OCI-LY3 (cell line): ENCODE results near the gene SCN3A.

Experiments
- H2AFZ ChIP-seq: fragments of 200-600, 300-600 bp; shearing (Covaris generic); 2 replicates; pipeline ENCODE4 v1.6.0; 2014; ENCODE audit warnings: antibody characterized with exemption, low read depth, low read length
- H3K27ac ChIP-seq: fragments of 200-600, 300-600 bp; sonication (generic); 2 replicates; pipeline ENCODE4 v1.5.1; 2014; ENCODE audit warnings: mild to moderate bottlenecking, low read length, moderate library complexity, mixed read lengths
- H3K27me3 ChIP-seq: fragments of 200-600, 300-600 bp; sonication (generic); 2 replicates; pipeline ENCODE4 v1.6.1; 2014; ENCODE audit warnings: low read depth, low read length, mixed read lengths
- H3K36me3 ChIP-seq: fragments of 200-600, 300-600 bp; sonication (generic); replicated peaks from 2 replicates; pipeline ENCODE3; 2014; ENCODE audit warnings: low read depth, low read length, mixed read lengths
- H3K4me1 ChIP-seq: fragments of 300-600, 200-600 bp; sonication (generic); 2 replicates; pipeline ENCODE4 v1.6.1; 2014; ENCODE audit warnings: low read length, mixed read lengths
- H3K4me2 ChIP-seq: fragments of 200-600, 300-600 bp; sonication (generic); 2 replicates; pipeline ENCODE4 v1.6.1; 2014; ENCODE audit warnings: low read length, mixed read lengths
- H3K4me3 ChIP-seq: fragments of 300-600, 200-600 bp; sonication (generic); 2 replicates; pipeline ENCODE4 v1.5.1; 2014; ENCODE audit warnings: antibody characterized with exemption, mild to moderate bottlenecking, low read length, moderate library complexity
- H3K79me2 ChIP-seq: fragments of 300-600, 200-600 bp; shearing (Covaris generic); 2 replicates; pipeline ENCODE4 v1.6.1; 2014; ENCODE audit warnings: mild to moderate bottlenecking, low read length, mixed read lengths
- H3K9ac ChIP-seq: fragments of 300-600, 200-600 bp; shearing (Covaris generic); 2 replicates; pipeline ENCODE4 v1.6.0; 2014; ENCODE audit warnings: mild to moderate bottlenecking, low read length, moderate library complexity
- H3K9me3 ChIP-seq: fragments of 200-600, 300-600 bp; shearing (Covaris generic); 2 replicates; pipeline ENCODE4 v1.6.1; 2014; ENCODE audit warnings: low read length, mixed read lengths; ENCODE audit not compliant: insufficient read depth
- H4K20me1 ChIP-seq: fragments of 200-600, 300-600 bp; sonication (generic); 2 replicates; pipeline ENCODE4 v1.6.1; 2016; ENCODE audit warnings: low read length, mixed read lengths; ENCODE audit not compliant: insufficient read depth
- CTCF ChIP-seq: fragments of 200-600, 300-600 bp; sonication (generic); IDR thresholded peaks from 2 replicates; pipeline ENCODE4 v1.5.1; 2014; ENCODE audit warnings: antibody characterized with exemption, low read length, low read depth
- EZH2phosphoT487 ChIP-seq: fragments of 200-600 bp; shearing (Covaris generic); IDR thresholded peaks from 2 replicates; pipeline ENCODE4 v1.6.1; 2018; ENCODE audit warnings: antibody characterized with exemption, mixed run types, low read depth

SCN3A gene

DNA sequence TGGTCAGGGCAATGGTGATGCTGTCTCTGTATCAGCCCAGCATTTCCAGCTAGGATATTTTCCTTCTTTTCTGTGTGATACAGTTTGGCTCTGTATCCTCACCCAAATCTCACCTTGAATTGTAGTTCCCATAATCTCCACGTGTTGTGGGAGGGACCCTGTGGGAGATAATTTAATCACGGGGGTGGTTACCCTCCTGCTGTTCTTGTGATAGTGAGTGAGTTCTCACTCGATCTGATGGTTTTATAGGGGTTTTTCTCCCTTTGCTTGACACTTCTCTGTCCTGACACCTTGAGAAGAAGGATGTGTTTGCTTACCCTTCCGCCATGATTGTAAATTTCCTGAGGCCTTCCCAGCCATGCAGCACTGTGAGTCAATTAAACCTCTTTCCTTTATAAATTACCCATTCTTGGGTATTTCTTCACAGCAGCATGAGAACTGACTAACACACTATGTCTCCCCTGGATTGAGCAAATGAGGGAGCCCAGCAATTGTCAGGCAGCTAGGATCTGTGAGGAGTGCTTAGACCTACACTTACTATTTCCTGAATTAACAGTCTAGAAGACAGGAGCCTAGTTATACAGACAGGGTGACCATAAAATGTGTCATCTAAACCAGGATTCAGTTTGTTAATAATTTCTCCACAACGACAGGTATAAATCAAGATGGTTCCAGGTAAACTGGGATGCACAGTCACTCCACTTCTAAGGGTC is 41.4 kb upstream of the SCN3A start:
- H3K27me3 ChIP-seq = no peaks in the 10 kb centered on the region
- H3K4me1 ChIP-seq = no peaks in the 10 kb centered on the region
- no peaks in the 10 kb centered on the region for H4K20me1 ChIP-seq
- no peaks in the 10 kb centered on the region for H3K36me3 ChIP-seq
- no peaks in the 10 kb centered on the region for H3K79me2 ChIP-seq
- no peak overlapping the region for H3K9ac ChIP-seq
- no peak overlapping the region for H2AFZ ChIP-seq
- no peaks in the 10 kb centered on the region for H3K9me3 ChIP-seq
- H3K4me2 ChIP-seq = no peak overlapping the region
- TF ChIP-seq CTCF = no peak
- no peak for TF ChIP-seq EZH2phosphoT487
- no peak overlapping the region for H3K4me3 ChIP-seq
- H3K27ac ChIP-seq = no peak overlapping the region

DNA sequence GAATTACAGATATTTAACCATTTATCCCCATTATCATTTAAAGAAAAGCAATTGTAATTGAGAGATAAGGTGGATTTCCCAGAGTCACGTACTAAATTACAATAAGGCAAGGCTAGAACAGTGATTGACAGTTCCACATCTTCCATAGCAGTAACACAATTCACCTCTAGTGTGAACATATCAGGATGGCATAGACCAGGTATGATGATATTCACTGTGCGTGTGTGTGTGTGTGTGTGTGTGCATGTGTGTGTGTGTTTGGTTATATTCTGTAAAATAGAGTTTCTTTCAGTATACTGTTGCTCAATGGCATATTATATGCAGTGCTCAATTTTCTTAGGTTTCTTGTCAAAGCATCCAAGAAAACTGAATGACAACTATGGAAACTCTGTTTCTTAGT is 37.1 kb upstream of the SCN3A start:
- Histone ChIP-seq H3K4me1 (no peaks in the 10 kb centered on the region), H2AFZ (no peak overlapping the region), H3K27ac (no peak overlapping the region), H3K9me3 (no peaks in the 10 kb centered on the region), H3K36me3 (no peaks in the 10 kb centered on the region), H3K79me2 (no peaks in the 10 kb centered on the region), H3K9ac (no peak overlapping the region), H4K20me1 (peaks cover 5% of the 10 kb centered on the region), H3K4me3 (no peak overlapping the region), H3K27me3 (no peaks in the 10 kb centered on the region), H3K4me2 (no peak overlapping the region)
- TF ChIP-seq EZH2phosphoT487 (no peak), CTCF (no peak)

DNA sequence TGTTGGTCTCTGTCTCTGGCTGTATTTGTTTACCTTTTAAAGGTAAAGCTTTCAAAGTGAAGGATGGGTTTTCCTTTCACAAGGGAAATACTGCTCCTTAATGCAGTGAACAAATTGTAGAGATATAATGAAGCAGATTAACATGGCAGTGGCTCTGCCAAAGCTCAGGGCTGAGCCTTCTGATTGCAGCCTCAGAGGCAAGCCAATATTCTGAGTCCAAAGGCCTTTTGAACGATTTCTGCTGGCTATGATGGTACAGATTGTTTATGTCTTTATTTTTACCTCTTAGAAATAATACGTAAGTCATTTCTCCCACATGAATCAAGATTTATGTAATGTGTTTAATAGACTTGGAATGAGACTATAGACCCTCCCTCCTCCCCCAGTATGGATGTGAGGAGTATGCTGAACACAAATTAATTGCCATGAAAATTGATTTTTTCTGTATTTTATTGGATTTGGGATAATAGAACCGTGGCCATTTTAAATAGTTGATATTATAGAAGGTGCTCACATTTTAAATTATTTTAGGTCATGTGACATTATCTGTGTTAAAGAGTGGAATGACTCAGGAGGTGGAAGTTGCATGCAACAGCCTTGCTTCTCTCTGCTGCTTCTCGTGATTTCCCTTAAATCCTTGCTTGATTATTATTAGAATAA is 36.1 kb upstream of the SCN3A start:
- Histone ChIP-seq H2AFZ (no peak overlapping the region), H3K36me3 (no peaks in the 10 kb centered on the region), H3K9me3 (no peaks in the 10 kb centered on the region), H3K9ac (no peak overlapping the region), H3K27ac (no peak overlapping the region), H4K20me1 (peaks cover 5% of the 10 kb centered on the region), H3K27me3 (no peaks in the 10 kb centered on the region), H3K4me1 (no peaks in the 10 kb centered on the region), H3K4me3 (no peak overlapping the region), H3K4me2 (no peak overlapping the region), H3K79me2 (no peaks in the 10 kb centered on the region)
- TF ChIP-seq CTCF (no peak), EZH2phosphoT487 (no peak)

DNA sequence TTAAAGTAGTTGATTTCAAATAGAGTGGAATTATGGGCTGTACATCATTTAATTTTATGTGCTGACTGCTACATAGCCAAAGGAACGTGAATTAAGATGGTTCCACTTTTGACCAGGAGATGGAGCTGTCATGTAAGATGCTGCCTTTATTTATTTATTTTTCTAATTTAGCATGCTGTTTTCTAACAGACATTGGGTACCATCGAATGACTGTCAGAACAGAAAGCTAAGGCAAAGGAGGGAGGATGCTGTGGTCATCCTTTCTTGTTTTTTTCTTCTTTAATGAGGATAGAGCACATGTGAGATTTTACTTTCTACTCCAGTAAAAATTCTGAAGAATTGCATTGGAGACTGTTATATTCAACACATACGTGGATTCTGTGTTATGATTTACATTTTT is 35.4 kb upstream of the SCN3A start, which contains the start of gene SCN2A:
Gene SCN2A, plus strand, starts transcription at position 185 of the 400 bp plus-strand sequence. CDS start 56,410 bp downstream, outside the sequence.
- Histone ChIP-seq H3K4me2 (no peak within 1 kb of the TSS), H3K9ac (no peak within 1 kb of the TSS), H3K27me3 (no peaks in the 10 kb centered on the region), H3K27ac (no peak within 1 kb of the TSS), H3K4me3 (no peak within 1 kb of the TSS), H3K4me1 (no peaks in the 10 kb centered on the region), H3K79me2 (no peaks in the 10 kb centered on the region), H4K20me1 (peaks cover 5% of the 10 kb centered on the region), H3K9me3 (no peaks in the 10 kb centered on the region), H2AFZ (no peak within 1 kb of the TSS), H3K36me3 (no peaks in the 10 kb centered on the region)
- TF ChIP-seq CTCF (peak; percentile 77), EZH2phosphoT487 (no peak)
